ENCODE results near the gene MYLK. TPM values are rescaled to one million over a fixed set of nuclear protein-coding genes. Genes with fewer than 3 reads are reported as not detected.

The MYLK gene
- total RNA-seq, 4 donors from 2014 or later, result 24.6 to 47.0 (median 39.2) TPM

DNA sequence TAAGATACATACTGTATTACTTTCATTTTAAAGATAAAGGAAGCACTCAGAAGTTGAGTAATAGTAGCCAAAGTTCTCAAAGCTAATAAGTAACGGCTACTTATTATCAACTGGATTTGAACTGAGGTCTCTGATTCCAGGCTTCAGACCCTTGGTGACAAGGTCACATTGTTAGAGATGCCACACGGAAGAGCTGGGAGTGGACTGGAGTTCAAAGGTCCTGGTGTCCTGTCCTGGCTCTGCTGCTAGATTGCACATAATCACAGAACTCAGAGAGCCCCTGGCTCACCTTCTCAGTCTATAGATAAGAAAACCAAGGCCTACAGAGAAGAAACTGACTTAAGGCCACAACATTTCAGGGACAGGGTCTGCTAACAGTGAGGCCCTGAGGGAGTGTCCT, 75.3 kb downstream of the MYLK start:
- no peaks in the 10 kb centered on the region for H3K36me3 ChIP-seq
- no peak overlapping the region for H3K4me3 ChIP-seq
- H3K9me3 ChIP-seq, result no peaks in the 10 kb centered on the region
- TF ChIP-seq, protein P1, sequence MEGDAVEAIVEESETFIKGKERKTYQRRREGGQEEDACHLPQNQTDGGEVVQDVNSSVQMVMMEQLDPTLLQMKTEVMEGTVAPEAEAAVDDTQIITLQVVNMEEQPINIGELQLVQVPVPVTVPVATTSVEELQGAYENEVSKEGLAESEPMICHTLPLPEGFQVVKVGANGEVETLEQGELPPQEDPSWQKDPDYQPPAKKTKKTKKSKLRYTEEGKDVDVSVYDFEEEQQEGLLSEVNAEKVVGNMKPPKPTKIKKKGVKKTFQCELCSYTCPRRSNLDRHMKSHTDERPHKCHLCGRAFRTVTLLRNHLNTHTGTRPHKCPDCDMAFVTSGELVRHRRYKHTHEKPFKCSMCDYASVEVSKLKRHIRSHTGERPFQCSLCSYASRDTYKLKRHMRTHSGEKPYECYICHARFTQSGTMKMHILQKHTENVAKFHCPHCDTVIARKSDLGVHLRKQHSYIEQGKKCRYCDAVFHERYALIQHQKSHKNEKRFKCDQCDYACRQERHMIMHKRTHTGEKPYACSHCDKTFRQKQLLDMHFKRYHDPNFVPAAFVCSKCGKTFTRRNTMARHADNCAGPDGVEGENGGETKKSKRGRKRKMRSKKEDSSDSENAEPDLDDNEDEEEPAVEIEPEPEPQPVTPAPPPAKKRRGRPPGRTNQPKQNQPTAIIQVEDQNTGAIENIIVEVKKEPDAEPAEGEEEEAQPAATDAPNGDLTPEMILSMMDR (IDR thresholded peaks at IDR 0.05), result no peak
- no peak for TF ChIP-seq POLR2A (IDR thresholded peaks at IDR 0.05)
- TF ChIP-seq EP300 (IDR thresholded peaks at IDR 0.05), result no peak
- no peak for TF ChIP-seq POLR2AphosphoS5 (IDR thresholded peaks at IDR 0.05)
- H3K27me3 ChIP-seq, result no peaks in the 10 kb centered on the region
- DNase-seq (ENCODE audit: low spot score in 2 of 2), result no peak
- H3K4me1 ChIP-seq, result peaks cover 12% of the 10 kb centered on the region
- no peak overlapping the region for H3K27ac ChIP-seq
- WGBS, result 87% methylated on average over 2 of the region's 2 CpGs

- Histone ChIP-seq H3K36me3 (no peaks in the 10 kb centered on the region), H3K4me1 (peaks cover 12% of the 10 kb centered on the region), H3K27me3 (no peaks in the 10 kb centered on the region), H3K4me3 (no peak overlapping the region), H3K27ac (no peak overlapping the region), H3K9me3 (no peaks in the 10 kb centered on the region)
- no peak for DNase-seq (ENCODE audit: low spot score in 2 of 2)
- TF ChIP-seq EP300 (IDR thresholded peaks at IDR 0.05), result no peak
- no peak for TF ChIP-seq POLR2A (IDR thresholded peaks at IDR 0.05)
- TF ChIP-seq, protein P1 (IDR thresholded peaks at IDR 0.05), result no peak
- no peak for TF ChIP-seq POLR2AphosphoS5 (IDR thresholded peaks at IDR 0.05)
- 87% methylated on average over 2 of the region's 2 CpGs for WGBS
Observed at GRCh38 chr3:123807820-123808219, 76.3 kb downstream of the MYLK start.

DNA sequence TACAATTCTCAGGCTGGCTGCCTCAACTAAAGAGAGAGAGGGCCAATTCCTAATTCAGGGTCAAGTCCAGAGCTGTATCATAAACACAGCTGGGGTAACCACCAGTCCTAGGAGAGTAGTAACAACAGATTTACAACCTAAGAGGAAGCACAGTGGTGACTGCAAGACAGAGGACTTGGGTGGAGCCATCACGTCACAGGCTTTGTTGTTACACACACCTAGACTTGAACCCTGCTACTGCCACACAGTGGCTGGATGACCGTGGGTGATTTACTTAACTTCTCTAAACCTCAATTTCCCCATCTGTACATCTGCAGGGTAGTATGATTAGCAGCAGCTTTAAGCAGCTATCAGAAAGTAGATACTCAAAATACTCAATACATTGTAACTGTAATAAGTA, 78.6 kb downstream of the MYLK start:
- H3K27me3 ChIP-seq, result no peaks in the 10 kb centered on the region
- 67% methylated on average over 2 of the region's 2 CpGs for WGBS
- H3K9me3 ChIP-seq, result no peaks in the 10 kb centered on the region
- no peaks in the 10 kb centered on the region for H3K36me3 ChIP-seq
- no peak overlapping the region for H3K27ac ChIP-seq
- TF ChIP-seq POLR2A (IDR thresholded peaks at IDR 0.05) (no peak), POLR2AphosphoS5 (IDR thresholded peaks at IDR 0.05) (no peak), EP300 (IDR thresholded peaks at IDR 0.05) (no peak)
- TF ChIP-seq, protein P1 (IDR thresholded peaks at IDR 0.05), result no peak
- no peak for DNase-seq (ENCODE audit: low spot score in 2 of 2)
- H3K4me3 ChIP-seq, result no peak overlapping the region
- peaks cover 12% of the 10 kb centered on the region for H3K4me1 ChIP-seq

GRCh38 chr3:123805101-123805500, 79.0 kb downstream of the MYLK start:
- no peaks in the 10 kb centered on the region for H3K36me3 ChIP-seq
- WGBS, result 83% methylated on average over 7 of the region's 7 CpGs
- H3K4me1 ChIP-seq, result peaks cover 14% of the 10 kb centered on the region
- no peaks in the 10 kb centered on the region for H3K27me3 ChIP-seq
- no peak overlapping the region for H3K27ac ChIP-seq
- DNase-seq (ENCODE audit: low spot score in 2 of 2), result no peak
- TF ChIP-seq, protein P1 (IDR thresholded peaks at IDR 0.05), result no peak
- no peak for TF ChIP-seq POLR2A (IDR thresholded peaks at IDR 0.05)
- TF ChIP-seq POLR2AphosphoS5 (IDR thresholded peaks at IDR 0.05), result no peak
- TF ChIP-seq EP300 (IDR thresholded peaks at IDR 0.05), result no peak
- H3K9me3 ChIP-seq, result no peaks in the 10 kb centered on the region
- no peak overlapping the region for H3K4me3 ChIP-seq

GRCh38 chr3:123804676-123805075, 79.5 kb downstream of the MYLK start:
- H3K27ac ChIP-seq, result no peak overlapping the region
- H3K36me3 ChIP-seq, result no peaks in the 10 kb centered on the region
- no peak for TF ChIP-seq EP300 (IDR thresholded peaks at IDR 0.05)
- TF ChIP-seq, protein P1 (IDR thresholded peaks at IDR 0.05), result no peak
- TF ChIP-seq POLR2A (IDR thresholded peaks at IDR 0.05), result no peak
- TF ChIP-seq POLR2AphosphoS5 (IDR thresholded peaks at IDR 0.05), result no peak
- DNase-seq (ENCODE audit: low spot score in 2 of 2), result no peak
- WGBS, result 100% methylated on average over 2 of the region's 3 CpGs
- H3K9me3 ChIP-seq, result no peaks in the 10 kb centered on the region
- H3K27me3 ChIP-seq, result no peaks in the 10 kb centered on the region
- H3K4me3 ChIP-seq, result no peak overlapping the region
- H3K4me1 ChIP-seq, result peaks cover 18% of the 10 kb centered on the region

Data from suprapubic skin (tissue), 4 donors.